Left ventricle myocardium inferior (tissue), 1 donor: ENCODE data around the gene FAM234A. TPM values are rescaled to one million over a fixed set of nuclear protein-coding genes. Genes with fewer than 3 reads are reported as not detected.

Source experiments
- DNase-seq: peaks from one replicate; pipeline ENCODE4 v3.0.0-alpha.2; 2020
- H3K27ac ChIP-seq: fragments of 200-600 bp; replicated peaks from 2 replicates; pipeline ENCODE4 v1.8.0; 2021
- H3K27me3 ChIP-seq: fragments of 200-600 bp; 2 replicates; pipeline ENCODE4 v1.8.0; 2021; ENCODE audit warnings: low read depth
- H3K36me3 ChIP-seq: fragments of 200-600 bp; 2 replicates; pipeline ENCODE4 v1.8.0; 2021
- H3K4me1 ChIP-seq: fragments of 200-600 bp; 2 replicates; pipeline ENCODE4 v1.8.0; 2021
- H3K4me3 ChIP-seq: fragments of 200-600 bp; 2 replicates; pipeline ENCODE4 v1.8.0; 2021; ENCODE audit warnings: mild to moderate bottlenecking, moderate library complexity
- H3K9me3 ChIP-seq: fragments of 200-600 bp; replicated peaks from 2 replicates; pipeline ENCODE4 v1.8.0; 2021
- intact Hi-C: fragments of 100-400 bp; cut with micrococcal nuclease; formaldehyde crosslinking; loops from one replicate; pipeline ENCODE4 v1.11.0; 2022
- total RNA-seq: library from RNA; stranded (reverse); fragmentation: NEBNext Ultra II Directional; extraction: Animal tissue kit (Norgen Biotek cat#: 25700); gene quantifications from one replicate; pipeline ENCODE4 v1.2.1, GENCODE V29; 2021
- TF ChIP-seq, protein P1 (sequence below): fragments of 200-600 bp; IDR thresholded peaks from 2 replicates; pipeline ENCODE4 v1.8.0; 2021; ENCODE audit warnings: antibody characterized with exemption, mild to moderate bottlenecking, borderline replicate concordance
- donor health status: DM: no; HTN: yes; CAD: no; lungs with severe emphysema.

FAM234A gene
- total RNA-seq, 1 donor from 2014 or later: 135 TPM

GRCh38 chr16:189604-190186, 44.9 kb upstream of the FAM234A start:
- H3K9me3 ChIP-seq: no peaks in the 10 kb centered on the region
- no peak for DNase-seq
- H3K27ac ChIP-seq: no peak overlapping the region
- H3K4me1 ChIP-seq: no peaks in the 10 kb centered on the region
- no peak overlapping the region for H3K4me3 ChIP-seq
- intact Hi-C loops: no loop called here
- TF ChIP-seq, protein P1, sequence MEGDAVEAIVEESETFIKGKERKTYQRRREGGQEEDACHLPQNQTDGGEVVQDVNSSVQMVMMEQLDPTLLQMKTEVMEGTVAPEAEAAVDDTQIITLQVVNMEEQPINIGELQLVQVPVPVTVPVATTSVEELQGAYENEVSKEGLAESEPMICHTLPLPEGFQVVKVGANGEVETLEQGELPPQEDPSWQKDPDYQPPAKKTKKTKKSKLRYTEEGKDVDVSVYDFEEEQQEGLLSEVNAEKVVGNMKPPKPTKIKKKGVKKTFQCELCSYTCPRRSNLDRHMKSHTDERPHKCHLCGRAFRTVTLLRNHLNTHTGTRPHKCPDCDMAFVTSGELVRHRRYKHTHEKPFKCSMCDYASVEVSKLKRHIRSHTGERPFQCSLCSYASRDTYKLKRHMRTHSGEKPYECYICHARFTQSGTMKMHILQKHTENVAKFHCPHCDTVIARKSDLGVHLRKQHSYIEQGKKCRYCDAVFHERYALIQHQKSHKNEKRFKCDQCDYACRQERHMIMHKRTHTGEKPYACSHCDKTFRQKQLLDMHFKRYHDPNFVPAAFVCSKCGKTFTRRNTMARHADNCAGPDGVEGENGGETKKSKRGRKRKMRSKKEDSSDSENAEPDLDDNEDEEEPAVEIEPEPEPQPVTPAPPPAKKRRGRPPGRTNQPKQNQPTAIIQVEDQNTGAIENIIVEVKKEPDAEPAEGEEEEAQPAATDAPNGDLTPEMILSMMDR: no peak
- H3K36me3 ChIP-seq: peaks cover 75% of the 10 kb centered on the region
- H3K27me3 ChIP-seq: no peaks in the 10 kb centered on the region

DNA sequence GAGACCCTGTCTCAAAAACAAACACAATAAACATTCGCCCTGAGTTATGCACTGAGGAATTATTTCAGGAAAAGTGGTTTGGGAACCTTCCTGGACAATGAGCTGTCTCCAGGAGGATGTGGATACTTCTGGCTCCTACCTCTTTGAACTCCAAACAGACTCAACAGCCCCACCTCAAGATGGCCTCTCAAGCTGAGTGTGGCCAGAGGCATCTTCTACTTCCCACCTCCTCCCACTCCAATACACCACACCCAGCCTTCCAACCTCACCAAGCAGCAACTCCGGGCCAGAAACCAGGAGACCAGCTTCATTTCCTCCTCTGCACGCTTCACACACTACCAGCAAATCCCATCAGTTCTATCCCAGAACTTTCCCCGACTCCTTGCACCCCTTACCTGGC, 42.8 kb upstream of the FAM234A start:
- Histone ChIP-seq H3K27ac (no peak overlapping the region), H3K27me3 (no peaks in the 10 kb centered on the region), H3K4me3 (no peak overlapping the region), H3K9me3 (no peaks in the 10 kb centered on the region), H3K4me1 (no peaks in the 10 kb centered on the region), H3K36me3 (peaks cover 97% of the 10 kb centered on the region)
- intact Hi-C loops: no loop called here
- TF ChIP-seq, protein P1: no peak
- no peak for DNase-seq

- H3K4me3 ChIP-seq: no peak overlapping the region
- TF ChIP-seq, protein P1: no peak
- no peaks in the 10 kb centered on the region for H3K4me1 ChIP-seq
- no peaks in the 10 kb centered on the region for H3K9me3 ChIP-seq
- H3K27ac ChIP-seq: no peak overlapping the region
- H3K36me3 ChIP-seq: peaks cover 99% of the 10 kb centered on the region
- DNase-seq: no peak
- no peaks in the 10 kb centered on the region for H3K27me3 ChIP-seq
- intact Hi-C loops: no loop called here
These were observed 41.9 kb upstream of the FAM234A start for GRCh38 chr16:192686-193085.

DNA sequence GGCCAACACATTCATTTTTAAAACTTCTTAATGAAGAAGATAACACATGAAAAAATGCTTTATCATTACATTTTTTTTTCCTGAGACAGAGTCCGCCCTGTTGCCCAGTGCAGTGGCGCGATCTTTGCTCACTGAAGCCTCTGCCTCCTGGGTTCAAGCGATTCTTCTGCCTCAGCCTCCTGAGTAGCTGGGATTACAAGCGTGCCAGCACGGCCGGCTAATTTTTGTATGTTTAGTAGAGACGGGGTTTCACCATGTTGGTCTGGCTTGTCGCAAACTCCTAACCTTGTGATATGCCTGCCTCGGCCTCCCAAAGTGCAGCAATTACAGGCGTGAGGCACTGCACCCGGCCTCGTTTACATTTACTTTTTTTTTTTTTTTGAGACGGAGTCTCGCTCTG, 41.2 kb upstream of the FAM234A start:
- intact Hi-C loops: no loop called here
- H3K4me1 ChIP-seq: no peaks in the 10 kb centered on the region
- no peak for DNase-seq
- TF ChIP-seq, protein P1: no peak
- peaks cover 100% of the 10 kb centered on the region for H3K36me3 ChIP-seq
- H3K4me3 ChIP-seq: no peak overlapping the region
- H3K27me3 ChIP-seq: no peaks in the 10 kb centered on the region
- H3K9me3 ChIP-seq: no peaks in the 10 kb centered on the region
- no peak overlapping the region for H3K27ac ChIP-seq

- H3K4me1 ChIP-seq: no peaks in the 10 kb centered on the region
- no peak for DNase-seq
- no peaks in the 10 kb centered on the region for H3K9me3 ChIP-seq
- TF ChIP-seq, protein P1: no peak
- no peaks in the 10 kb centered on the region for H3K27me3 ChIP-seq
- peaks cover 100% of the 10 kb centered on the region for H3K36me3 ChIP-seq
- no peak overlapping the region for H3K27ac ChIP-seq
- no peak overlapping the region for H3K4me3 ChIP-seq
- intact Hi-C loops: no loop called here
These were observed 40.1 kb upstream of the FAM234A start for GRCh38 chr16:194516-194915.
